Measurements from ENCODE around the gene ATP6V1F. TPM values are rescaled to one million over a fixed set of nuclear protein-coding genes. Genes with fewer than 3 reads are reported as not detected.

ATP6V1F gene
- total and polyA plus RNA-seq, 2 experiments from 2014 or later, result 96.5 to 243 TPM

DNA sequence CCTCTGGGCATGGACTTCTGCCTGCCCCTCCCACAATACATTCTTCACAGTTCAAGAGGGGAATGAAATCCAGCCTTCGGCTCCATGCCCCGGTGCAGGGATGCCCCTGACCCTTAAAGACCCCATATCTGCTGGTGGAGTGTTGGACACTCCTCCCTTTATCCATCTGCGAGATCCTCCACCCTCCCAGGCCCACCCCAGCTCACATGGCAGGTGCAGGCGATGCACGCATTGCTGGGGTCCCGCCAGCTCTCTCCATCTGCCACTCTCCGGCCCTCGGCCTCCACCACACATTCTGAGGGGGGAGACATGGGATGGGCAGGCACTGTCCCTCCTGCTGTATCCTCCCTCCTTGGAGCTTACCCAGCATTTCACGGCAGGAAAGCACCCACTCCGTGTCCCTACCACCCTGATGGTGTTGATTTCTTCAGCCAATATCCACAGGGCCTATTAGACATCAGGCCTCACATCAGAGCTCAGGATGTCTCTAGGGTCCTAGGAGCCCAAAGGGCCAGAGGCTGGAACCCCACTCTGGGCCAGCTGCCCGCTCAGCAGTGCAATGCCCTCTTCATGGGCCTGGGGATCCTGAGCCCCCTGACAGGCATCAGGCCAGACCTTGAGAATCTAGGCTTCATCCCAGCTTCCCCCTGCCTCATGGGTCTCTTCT is 18.3 kb downstream of the ATP6V1F start:
- H3K9me2 ChIP-seq (ENCODE audit: insufficient read depth), result no peaks in the 10 kb centered on the region
- no peak overlapping the region for H3K9ac ChIP-seq
- H3K79me2 ChIP-seq (ENCODE audit: insufficient read depth), result no peaks in the 10 kb centered on the region
- H3K9me3 ChIP-seq (ENCODE audit: low read depth), result no peaks in the 10 kb centered on the region
- DNase-seq, result no peak
- no peaks in the 10 kb centered on the region for H3K36me3 ChIP-seq (ENCODE audit: low read depth)
- H3K27me3 ChIP-seq (replicated peaks; ENCODE audit: insufficient read depth), result no peaks in the 10 kb centered on the region
- no peaks in the 10 kb centered on the region for H3F3A ChIP-seq (ENCODE audit: insufficient read depth)
- H3K4me1 ChIP-seq (ENCODE audit: insufficient read depth), result no peaks in the 10 kb centered on the region
- H3K27ac ChIP-seq, result no peak overlapping the region
- H3K4me3 ChIP-seq, result no peak overlapping the region
- WGBS, 2 experiments (ENCODE audit: low coverage in 1 of 2, low lambda C conversion rate in 2 of 2, missing lambda C conversion rate in 2 of 2), result 49 to 54% methylated on average over 11 of the region's 11 CpGs
- H4K20me1 ChIP-seq (ENCODE audit: insufficient read depth), result no peaks in the 10 kb centered on the region
- TF ChIP-seq EZH2 (IDR thresholded peaks at IDR 0.05; ENCODE audit: insufficient read depth, poor library complexity, severe bottlenecking) (no peak), EZH2phosphoT487 (IDR thresholded peaks at IDR 0.05; ENCODE audit: insufficient read depth, low read depth) (no peak)
- H3K4me2 ChIP-seq (ENCODE audit: unreplicated experiment), result no peak overlapping the region
- no peak overlapping the region for H2AFZ ChIP-seq
- in situ Hi-C loops (cut with MboI), result loop anchor here (25.0 kb wide), 1 partner anchor 269 kb away; no protein-coding TSS in a partner anchor

DNA sequence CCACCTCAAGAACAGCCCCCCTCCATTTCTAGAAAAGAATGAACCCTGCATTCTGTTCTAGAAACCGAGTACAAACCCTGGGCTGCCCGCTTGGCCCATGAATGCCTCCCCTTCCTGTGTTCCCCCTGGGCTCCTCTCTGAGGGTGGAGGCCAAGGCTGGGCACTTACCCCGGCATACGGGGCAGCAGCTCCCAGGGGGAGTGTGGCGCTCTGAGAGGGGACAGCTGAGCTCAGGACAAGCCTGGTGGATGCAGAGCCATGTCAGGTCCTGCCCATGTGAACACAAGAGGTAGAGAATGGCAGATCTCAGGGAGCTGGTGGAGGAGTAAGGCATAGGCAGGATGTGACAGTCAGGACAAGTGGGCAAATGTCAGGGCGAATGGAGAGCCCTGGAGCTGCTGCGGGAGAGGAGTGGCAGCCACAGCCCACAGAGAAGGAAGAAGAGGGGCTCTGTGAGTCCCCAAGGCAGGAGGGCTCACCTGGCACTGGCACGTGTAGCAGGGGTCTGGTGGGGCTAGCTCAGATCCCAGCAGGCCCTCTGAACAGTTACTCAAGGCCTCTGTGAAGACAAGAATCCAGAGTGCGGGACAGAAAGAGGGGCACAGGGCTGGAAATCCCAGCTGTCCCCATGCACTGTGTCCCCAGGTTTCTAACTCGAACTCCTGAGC is 18.9 kb downstream of the ATP6V1F start:
- WGBS, 2 experiments (ENCODE audit: low coverage in 1 of 2, low lambda C conversion rate in 2 of 2, missing lambda C conversion rate in 2 of 2), result 75 to 76% methylated on average over 10 of the region's 10 CpGs

GRCh38 chr7:128882134-128882533 is 19.5 kb downstream of the ATP6V1F start:
- WGBS, 2 experiments (ENCODE audit: low coverage in 1 of 2, low lambda C conversion rate in 2 of 2, missing lambda C conversion rate in 2 of 2), result 86 to 88% methylated on average over 8 of the region's 8 CpGs
- no peaks in the 10 kb centered on the region for H3K9me3 ChIP-seq (ENCODE audit: low read depth)
- H3K9me2 ChIP-seq (ENCODE audit: insufficient read depth), result no peaks in the 10 kb centered on the region
- H3F3A ChIP-seq (ENCODE audit: insufficient read depth), result no peaks in the 10 kb centered on the region
- TF ChIP-seq EZH2 (IDR thresholded peaks at IDR 0.05; ENCODE audit: insufficient read depth, poor library complexity, severe bottlenecking) (no peak), EZH2phosphoT487 (IDR thresholded peaks at IDR 0.05; ENCODE audit: insufficient read depth, low read depth) (no peak)
- H2AFZ ChIP-seq, result no peak overlapping the region
- H3K27me3 ChIP-seq (replicated peaks; ENCODE audit: insufficient read depth), result no peaks in the 10 kb centered on the region
- no peak overlapping the region for H3K27ac ChIP-seq
- no peak overlapping the region for H3K4me3 ChIP-seq
- no peak overlapping the region for H3K9ac ChIP-seq
- H3K4me1 ChIP-seq (ENCODE audit: insufficient read depth), result no peaks in the 10 kb centered on the region
- no peak overlapping the region for H3K4me2 ChIP-seq (ENCODE audit: unreplicated experiment)
- H3K79me2 ChIP-seq (ENCODE audit: insufficient read depth), result no peaks in the 10 kb centered on the region
- DNase-seq, result no peak
- in situ Hi-C loops (cut with MboI), result loop anchor here (25.0 kb wide), 1 partner anchor 270 kb away; no protein-coding TSS in a partner anchor
- H3K36me3 ChIP-seq (ENCODE audit: low read depth), result no peaks in the 10 kb centered on the region
- no peaks in the 10 kb centered on the region for H4K20me1 ChIP-seq (ENCODE audit: insufficient read depth)

More for the DNA sequence above, 18.9 kb downstream of the ATP6V1F start:
- no peak overlapping the region for H3K27ac ChIP-seq
- H3K9me2 ChIP-seq (ENCODE audit: insufficient read depth), result no peaks in the 10 kb centered on the region
- no peaks in the 10 kb centered on the region for H3F3A ChIP-seq (ENCODE audit: insufficient read depth)
- no peak overlapping the region for H3K4me2 ChIP-seq (ENCODE audit: unreplicated experiment)
- no peaks in the 10 kb centered on the region for H4K20me1 ChIP-seq (ENCODE audit: insufficient read depth)
- no peaks in the 10 kb centered on the region for H3K27me3 ChIP-seq (replicated peaks; ENCODE audit: insufficient read depth)
- no peak overlapping the region for H2AFZ ChIP-seq
- DNase-seq, result no peak
- in situ Hi-C loops (cut with MboI), result loop anchor here (25.0 kb wide), 1 partner anchor 269 kb away; no protein-coding TSS in a partner anchor
- no peaks in the 10 kb centered on the region for H3K36me3 ChIP-seq (ENCODE audit: low read depth)
- no peak for TF ChIP-seq EZH2phosphoT487 (IDR thresholded peaks at IDR 0.05; ENCODE audit: insufficient read depth, low read depth)
- TF ChIP-seq EZH2 (IDR thresholded peaks at IDR 0.05; ENCODE audit: insufficient read depth, poor library complexity, severe bottlenecking), result no peak
- H3K79me2 ChIP-seq (ENCODE audit: insufficient read depth), result no peaks in the 10 kb centered on the region
- H3K4me1 ChIP-seq (ENCODE audit: insufficient read depth), result no peaks in the 10 kb centered on the region
- H3K9ac ChIP-seq, result no peak overlapping the region
- H3K9me3 ChIP-seq (ENCODE audit: low read depth), result no peaks in the 10 kb centered on the region
- H3K4me3 ChIP-seq, result no peak overlapping the region

- Histone ChIP-seq H3K4me2 (ENCODE audit: unreplicated experiment) (no peak overlapping the region), H3K9ac (no peak overlapping the region), H3K9me2 (ENCODE audit: insufficient read depth) (no peaks in the 10 kb centered on the region), H3K27ac (no peak overlapping the region), H3F3A (ENCODE audit: insufficient read depth) (no peaks in the 10 kb centered on the region), H3K79me2 (ENCODE audit: insufficient read depth) (no peaks in the 10 kb centered on the region), H3K27me3 (replicated peaks; ENCODE audit: insufficient read depth) (no peaks in the 10 kb centered on the region), H4K20me1 (ENCODE audit: insufficient read depth) (no peaks in the 10 kb centered on the region), H2AFZ (0 out of 2 replicates have a peak overlapping the region, but pooled peaks have one; percentile 7), H3K4me1 (ENCODE audit: insufficient read depth) (no peaks in the 10 kb centered on the region), H3K4me3 (no peak overlapping the region), H3K36me3 (ENCODE audit: low read depth) (no peaks in the 10 kb centered on the region), H3K9me3 (ENCODE audit: low read depth) (no peaks in the 10 kb centered on the region)
- TF ChIP-seq EZH2phosphoT487 (IDR thresholded peaks at IDR 0.05; ENCODE audit: insufficient read depth, low read depth), result no peak
- no peak for TF ChIP-seq EZH2 (IDR thresholded peaks at IDR 0.05; ENCODE audit: insufficient read depth, poor library complexity, severe bottlenecking)
- DNase-seq, result peak; percentile 81
- in situ Hi-C loops (cut with MboI), result loop anchor here (25.0 kb wide), 1 partner anchor 272 kb away; no protein-coding TSS in a partner anchor
- WGBS, 2 experiments (ENCODE audit: low coverage in 1 of 2, low lambda C conversion rate in 2 of 2, missing lambda C conversion rate in 2 of 2), result 37 to 38% methylated on average over 19 of the region's 19 CpGs
Observed at GRCh38 chr7:128883622-128884448, 21.2 kb downstream of the ATP6V1F start.

Measured in GM23248 (cell line).